ENCODE measurements around the gene APOE.
A peak's percentile ranks its signal among the peaks of the same experiment; 100 is the strongest.
"Not testable (repeated sequence)": the region's sequence is repeated elsewhere in the genome, so short reads cannot be mapped to it uniquely, and the experiment has no call there.

APOE gene

DNA sequence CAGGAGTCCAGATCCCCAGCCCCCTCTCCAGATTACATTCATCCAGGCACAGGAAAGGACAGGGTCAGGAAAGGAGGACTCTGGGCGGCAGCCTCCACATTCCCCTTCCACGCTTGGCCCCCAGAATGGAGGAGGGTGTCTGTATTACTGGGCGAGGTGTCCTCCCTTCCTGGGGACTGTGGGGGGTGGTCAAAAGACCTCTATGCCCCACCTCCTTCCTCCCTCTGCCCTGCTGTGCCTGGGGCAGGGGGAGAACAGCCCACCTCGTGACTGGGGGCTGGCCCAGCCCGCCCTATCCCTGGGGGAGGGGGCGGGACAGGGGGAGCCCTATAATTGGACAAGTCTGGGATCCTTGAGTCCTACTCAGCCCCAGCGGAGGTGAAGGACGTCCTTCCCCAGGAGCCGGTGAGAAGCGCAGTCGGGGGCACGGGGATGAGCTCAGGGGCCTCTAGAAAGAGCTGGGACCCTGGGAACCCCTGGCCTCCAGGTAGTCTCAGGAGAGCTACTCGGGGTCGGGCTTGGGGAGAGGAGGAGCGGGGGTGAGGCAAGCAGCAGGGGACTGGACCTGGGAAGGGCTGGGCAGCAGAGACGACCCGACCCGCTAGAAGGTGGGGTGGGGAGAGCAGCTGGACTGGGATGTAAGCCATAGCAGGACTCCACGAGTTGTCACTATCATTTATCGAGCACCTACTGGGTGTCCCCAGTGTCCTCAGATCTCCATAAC, at the start of gene APOE:
APOE (plus strand) TSS at position 360 of the 724 bp plus-strand sequence. CDS start 829 bp downstream, outside the sequence.
- DNase-seq (ENCODE audit: low spot score), result peak; percentile 71

DNA sequence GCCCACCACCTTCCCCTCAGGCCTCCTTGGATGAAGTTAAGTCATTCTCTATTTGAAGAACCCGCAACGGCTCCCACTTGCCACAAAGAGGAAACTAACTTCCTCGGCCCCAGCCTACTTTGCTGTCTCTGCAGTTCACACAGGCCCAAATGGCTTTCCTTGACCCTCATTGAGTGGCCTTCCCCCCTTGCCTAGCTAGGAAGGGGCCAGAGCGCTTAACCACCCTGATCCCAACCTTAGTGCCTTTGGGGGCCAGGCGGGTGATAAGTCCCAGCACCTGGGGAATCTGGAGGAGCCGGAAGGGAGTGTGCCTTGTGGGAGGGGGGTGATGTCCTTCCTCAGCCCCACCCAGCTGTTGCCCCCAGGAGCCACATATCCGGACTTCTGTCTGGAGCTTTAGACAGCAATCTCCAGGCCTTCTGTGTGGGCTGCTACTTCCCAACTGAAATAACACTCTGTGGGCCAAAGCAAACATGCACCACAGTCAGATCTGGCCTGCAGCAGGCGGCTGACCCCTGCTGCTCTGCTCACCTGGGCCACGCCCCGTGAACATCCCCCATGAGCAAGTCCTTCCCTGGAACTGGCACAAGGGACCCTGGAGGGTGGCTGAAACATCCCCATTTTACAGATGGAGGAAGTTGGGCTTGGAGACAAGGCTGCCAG, 49.0 kb upstream of the APOE start:
- DNase-seq (ENCODE audit: low spot score), result peak; percentile 35

DNA sequence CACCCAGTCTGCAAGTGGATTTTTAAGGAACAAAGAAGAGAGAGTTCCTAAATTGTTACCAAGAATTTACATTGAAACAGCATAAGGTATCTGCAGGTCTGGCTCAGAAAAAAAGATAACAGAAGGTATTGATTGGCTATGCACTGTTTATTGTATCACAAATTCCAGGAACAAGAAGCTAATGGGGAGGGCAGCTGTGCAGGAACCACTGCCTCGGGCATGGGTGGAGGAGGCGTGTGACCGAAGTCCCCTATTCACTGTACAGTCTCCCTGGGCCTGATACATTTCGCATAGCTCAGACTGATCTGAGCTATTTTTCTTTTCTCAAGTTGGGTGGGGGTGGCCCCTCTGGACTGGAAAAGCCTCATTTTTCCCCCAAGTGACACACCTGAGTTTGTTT, 47.8 kb upstream of the APOE start:
- DNase-seq (ENCODE audit: low spot score), result no peak

DNA sequence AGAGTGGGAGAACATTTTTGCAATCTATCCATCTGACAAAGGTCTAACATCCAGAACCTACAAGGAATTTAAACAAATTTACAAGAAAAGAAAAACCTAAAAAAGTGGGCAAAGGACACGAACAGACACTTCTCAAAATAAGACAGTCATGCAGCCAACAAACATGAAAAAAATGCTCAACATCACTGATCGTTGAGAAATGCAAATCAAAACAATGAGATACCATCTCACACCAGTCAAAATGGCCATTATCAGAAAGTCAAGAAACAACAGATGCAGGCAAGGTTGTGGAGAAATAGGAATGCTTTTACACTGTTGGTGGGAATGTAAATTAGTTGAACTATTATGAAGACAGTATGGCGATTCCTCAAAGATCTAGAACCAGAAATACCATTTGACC, 44.0 kb upstream of the APOE start:
- DNase-seq (ENCODE audit: low spot score), result not testable (repeated sequence)

DNA sequence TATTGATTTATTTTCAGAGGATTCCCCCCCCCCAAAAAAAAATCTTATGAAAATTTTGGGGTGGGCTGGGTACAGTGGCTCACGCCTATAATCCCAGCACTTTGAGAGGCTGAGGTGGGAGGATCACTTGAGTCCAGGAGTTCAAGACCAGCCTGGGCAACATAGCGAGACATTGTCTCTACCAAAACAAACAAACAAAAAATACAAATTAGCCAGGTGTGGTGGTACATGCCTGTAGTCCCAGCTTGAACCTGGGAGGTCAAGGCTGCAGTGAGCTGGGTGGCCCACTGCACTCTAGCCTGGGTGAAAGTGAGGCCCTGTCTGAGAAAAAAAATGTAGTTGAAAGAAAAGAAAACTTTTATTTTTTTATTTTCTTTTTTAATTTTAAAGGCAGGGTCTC, 41.6 kb upstream of the APOE start:
- no peak for DNase-seq (ENCODE audit: low spot score)

DNA sequence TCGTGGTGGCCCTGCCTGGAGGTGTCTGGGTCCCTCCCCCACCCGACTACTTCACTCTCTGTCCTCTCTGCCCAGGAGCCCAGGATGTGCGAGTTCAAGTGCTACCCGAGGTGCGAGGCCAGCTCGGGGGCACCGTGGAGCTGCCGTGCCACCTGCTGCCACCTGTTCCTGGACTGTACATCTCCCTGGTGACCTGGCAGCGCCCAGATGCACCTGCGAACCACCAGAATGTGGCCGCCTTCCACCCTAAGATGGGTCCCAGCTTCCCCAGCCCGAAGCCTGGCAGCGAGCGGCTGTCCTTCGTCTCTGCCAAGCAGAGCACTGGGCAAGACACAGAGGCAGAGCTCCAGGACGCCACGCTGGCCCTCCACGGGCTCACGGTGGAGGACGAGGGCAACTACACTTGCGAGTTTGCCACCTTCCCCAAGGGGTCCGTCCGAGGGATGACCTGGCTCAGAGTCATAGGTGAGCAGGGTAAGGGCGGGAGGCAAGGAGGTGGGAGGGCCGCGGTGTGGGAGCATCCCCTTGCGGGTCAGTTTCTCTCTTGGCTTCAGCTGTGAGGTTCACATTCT, 40.3 kb upstream of the APOE start:
- no peak for DNase-seq (ENCODE audit: low spot score)

DNA sequence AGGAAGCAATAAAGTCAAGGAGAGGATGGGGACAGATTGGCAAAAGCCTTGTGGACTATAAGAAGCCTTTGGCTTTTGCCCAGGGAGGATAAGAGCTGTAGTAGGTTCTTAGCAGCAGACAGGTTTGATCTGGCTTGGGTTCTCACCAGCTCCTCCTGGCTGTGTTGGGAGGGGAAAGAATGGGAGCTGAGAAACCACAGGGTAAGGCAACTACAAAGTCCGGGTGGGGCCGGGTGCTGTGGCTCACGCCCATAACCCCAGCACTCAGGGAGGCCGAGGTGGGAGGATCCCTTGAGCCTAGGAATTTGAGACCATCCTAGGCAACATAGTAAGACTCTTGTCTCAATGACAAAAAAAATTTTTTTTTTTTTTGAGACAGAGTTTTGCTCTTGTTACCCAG, 38.9 kb upstream of the APOE start:
- DNase-seq (ENCODE audit: low spot score), result no peak

DNA sequence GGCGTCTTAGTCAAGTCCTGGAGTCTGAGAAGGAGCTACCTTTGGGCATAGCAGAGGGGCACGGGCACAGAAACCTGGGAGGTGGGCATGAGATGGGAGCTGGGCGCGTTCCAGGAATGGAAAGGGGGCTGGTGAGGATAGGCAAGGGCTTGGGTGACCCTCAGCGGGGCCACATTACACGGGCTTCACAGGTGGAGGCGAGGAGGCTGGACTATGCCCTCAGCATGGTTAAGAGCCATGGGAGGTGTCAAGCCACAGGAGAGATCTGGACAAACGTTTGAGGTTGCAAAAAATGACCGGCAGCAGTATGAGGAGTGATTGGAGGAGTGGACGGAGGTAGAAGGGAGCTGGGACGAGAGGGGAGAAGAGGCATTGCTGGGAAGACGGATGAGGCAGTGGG, 38.0 kb upstream of the APOE start:
- no peak for DNase-seq (ENCODE audit: low spot score)

DNA sequence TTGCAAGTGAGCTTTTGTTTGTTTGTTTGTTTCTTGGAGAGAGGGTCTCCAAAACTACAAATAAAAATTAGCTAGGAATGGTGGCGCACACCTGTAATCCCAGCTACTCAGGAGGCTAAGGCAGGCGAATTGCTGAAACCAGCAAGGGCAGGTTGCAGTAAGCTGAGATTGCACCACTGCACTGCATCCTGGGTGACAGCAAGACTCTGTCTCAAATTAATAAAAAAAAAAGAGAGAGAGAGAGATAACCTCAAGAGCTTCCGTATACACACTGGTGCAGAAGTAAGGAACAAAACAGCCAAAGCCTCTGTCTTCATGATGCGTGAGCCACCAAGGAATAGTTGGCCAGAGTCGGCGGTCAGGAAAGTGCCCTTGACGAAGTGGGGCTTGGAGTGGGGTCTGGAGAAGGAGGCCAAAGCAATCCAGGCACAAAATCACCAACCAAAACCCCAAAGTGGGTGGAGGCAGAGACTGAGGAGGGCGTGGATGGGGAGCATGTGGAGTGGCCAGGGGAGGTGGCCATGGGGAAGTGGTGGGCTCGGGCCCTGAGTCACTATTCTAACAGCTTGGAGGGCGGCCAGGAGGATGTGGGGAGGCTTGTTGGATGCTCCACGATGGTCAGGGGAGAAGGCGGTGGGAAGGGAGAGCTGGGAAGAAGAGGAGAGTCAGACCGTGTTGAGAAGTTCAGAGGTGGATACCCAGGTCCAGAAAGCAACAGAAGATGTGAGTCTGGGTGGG, 35.7 kb upstream of the APOE start:
- peak; percentile 16 for DNase-seq (ENCODE audit: low spot score)

DNA sequence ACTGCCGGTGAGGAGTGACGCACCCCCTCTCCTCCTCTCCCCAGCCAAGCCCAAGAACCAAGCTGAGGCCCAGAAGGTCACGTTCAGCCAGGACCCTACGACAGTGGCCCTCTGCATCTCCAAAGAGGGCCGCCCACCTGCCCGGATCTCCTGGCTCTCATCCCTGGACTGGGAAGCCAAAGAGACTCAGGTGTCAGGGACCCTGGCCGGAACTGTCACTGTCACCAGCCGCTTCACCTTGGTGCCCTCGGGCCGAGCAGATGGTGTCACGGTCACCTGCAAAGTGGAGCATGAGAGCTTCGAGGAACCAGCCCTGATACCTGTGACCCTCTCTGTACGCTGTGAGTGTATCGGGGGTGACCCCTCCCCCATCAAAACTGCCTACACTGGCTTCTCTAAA, 33.8 kb upstream of the APOE start:
- no peak for DNase-seq (ENCODE audit: low spot score)

DNA sequence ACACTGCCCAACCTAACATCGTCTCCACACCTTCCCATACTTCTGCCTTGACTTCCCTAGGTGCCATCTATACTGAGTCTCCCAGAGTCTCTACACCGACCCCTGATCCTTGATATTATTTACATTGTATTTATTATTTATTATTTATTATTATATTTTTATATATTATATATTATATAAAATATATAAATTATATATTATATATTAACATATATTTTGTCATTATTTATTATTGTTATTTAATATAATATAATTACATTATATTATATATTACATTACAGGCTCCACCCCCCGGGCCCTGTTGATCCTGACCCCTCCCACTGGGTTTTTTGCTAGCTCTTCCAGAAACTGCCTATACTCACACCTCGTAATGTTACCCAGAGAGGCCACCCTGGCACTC, 32.9 kb upstream of the APOE start:
- DNase-seq (ENCODE audit: low spot score), result no peak

DNA sequence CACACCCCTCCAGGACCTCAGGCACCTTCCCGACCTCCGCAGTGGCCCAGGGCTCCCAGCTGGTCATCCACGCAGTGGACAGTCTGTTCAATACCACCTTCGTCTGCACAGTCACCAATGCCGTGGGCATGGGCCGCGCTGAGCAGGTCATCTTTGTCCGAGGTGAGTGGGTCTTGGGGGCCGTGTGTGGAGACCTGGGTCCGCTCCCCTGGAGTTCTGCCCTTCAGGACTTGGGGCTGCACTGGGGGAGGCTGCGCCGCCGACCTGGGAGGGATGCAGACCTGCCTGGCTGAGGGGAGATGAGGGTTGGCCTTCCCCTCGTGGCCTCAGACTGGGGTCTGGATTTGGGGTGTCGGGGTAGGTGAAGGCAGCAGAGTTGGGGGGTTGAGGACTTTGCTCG, 31.3 kb upstream of the APOE start:
- no peak for DNase-seq (ENCODE audit: low spot score)

DNA sequence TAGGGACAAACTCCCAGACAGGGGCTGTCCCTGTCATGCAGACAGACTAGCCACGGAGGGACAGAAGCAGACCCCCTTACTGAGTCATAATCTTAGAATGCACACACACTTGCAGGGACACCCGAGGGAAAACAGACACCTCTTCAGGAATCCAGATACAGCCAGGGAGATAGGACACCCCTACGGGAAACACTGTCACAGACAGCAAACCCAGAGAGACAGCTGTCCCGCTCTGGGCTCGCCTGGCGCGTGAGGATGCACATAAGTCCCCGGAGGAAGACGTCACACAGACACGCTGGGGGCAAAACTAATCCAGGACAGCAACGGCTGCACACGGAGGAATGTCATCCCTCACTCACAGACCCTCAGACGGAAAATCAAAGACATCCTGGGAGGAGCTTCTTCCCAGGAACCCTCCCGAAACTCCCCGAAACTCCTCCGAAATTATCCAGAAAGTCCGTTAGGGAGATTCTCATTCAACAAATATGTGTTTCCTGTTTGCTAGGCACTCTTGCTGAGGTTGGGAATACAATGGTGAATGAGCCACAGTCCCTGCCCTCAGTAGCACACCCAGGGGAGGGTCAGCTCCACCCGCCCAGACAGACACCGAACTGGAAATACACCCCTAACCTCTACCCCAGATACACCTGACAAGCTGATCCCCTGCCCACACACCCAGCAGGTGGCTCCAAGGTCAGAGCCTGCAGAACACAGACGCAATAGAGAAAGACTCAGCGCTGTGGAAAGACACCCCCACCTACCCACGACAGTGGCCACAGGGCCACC, 29.7 kb upstream of the APOE start:
- DNase-seq (ENCODE audit: low spot score), result no peak

DNA sequence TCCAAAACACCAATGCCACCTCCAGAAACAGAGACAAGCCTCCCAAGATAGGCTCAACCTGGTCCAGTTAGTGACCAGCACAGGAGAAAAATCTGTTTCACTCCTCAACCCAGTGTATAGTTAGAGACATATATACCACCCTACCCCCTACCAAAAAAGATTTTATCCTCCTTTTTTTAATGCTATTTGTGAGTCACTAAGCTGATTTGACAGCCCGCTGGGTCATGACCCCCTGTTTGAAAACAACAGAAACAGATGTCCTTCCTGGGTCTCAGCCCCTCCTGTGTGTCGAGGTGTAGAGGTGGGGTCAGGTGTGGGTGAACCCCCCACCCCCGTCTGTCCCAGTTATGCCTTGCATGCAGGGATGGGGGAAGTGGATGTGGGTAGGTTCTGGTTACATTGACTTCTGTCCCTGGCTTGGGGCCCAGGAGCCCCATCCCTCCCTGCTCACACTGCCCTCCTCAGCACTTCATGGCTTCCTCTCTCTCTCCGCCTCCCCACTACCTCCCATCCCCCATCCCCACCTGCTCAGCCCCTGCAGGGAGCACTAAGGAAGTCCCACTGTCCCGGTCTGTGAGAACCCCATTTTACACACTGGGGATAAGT, 28.6 kb upstream of the APOE start:
- DNase-seq (ENCODE audit: low spot score), result no peak

DNA sequence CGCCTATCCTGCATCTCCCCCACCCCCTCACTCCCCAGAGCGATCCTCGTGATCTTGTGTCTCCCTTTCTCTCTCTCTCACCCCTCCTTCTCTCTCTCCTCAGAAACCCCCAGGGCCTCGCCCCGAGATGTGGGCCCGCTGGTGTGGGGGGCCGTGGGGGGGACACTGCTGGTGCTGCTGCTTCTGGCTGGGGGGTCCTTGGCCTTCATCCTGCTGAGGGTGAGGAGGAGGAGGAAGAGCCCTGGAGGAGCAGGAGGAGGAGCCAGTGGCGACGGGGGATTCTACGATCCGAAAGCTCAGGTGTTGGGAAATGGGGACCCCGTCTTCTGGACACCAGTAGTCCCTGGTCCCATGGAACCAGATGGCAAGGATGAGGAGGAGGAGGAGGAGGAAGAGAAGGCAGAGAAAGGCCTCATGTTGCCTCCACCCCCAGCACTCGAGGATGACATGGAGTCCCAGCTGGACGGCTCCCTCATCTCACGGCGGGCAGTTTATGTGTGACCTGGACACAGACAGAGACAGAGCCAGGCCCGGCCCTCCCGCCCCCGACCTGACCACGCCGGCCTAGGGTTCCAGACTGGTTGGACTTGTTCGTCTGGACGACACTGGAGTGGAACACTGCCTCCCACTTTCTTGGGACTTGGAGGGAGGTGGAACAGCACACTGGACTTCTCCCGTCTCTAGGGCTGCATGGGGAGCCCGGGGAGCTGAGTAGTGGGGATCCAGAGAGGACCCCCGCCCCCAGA, 27.3 kb upstream of the APOE start:
- DNase-seq (ENCODE audit: low spot score), result no peak

DNA sequence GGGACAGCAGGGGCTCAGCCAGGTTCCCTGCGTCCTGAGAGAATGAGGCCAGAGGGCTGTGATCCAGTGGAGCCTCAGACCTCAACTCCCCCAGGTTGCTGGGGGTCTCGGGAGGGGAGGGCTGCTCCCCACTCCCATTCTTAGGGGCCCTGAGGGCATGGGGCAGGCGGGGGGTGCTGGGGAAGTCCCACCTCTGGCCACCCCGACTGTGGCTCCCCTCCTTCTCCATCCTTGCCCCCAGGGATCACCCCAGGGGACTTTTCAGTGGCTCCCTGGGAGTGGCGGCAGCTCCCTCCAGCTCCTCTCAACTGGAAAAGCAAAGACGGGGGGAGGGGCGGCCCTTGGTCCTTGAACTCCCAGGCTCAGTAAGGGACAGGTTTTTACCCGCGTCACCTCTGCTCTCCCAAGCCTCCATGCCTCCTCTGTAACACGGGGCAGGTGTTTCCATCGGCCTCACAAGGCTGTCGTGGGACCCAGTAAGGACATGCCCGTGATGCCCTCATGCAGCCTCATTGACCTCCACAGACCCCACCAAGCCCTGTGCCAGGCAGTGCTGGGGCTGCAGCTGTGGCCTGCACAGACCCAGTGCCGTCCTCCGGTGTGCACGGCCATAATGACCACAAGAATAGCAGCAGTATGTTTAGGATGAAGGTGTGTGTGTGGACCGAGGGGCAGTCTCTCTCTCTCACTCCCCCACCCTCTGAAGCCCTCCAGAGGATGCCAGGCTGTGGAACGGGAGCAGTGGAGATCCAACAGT, 26.1 kb upstream of the APOE start:
- DNase-seq (ENCODE audit: low spot score), result no peak

DNA sequence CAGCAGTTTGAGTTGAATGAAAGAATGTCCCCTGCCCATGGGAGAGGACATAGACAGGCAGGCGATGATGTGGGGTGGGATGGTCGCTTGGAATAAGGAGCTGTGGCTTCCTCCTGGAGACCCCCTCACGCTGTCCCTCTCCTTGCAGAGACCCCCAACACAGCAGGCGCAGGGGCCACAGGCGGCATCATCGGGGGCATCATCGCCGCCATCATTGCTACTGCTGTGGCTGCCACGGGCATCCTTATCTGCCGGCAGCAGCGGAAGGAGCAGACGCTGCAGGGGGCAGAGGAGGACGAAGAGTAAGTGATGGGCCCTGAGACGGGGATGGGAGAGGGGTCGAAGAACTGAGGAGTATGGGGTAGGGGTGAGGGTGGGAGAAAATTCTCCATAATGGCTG, 23.5 kb upstream of the APOE start:
- DNase-seq (ENCODE audit: low spot score), result no peak

DNA sequence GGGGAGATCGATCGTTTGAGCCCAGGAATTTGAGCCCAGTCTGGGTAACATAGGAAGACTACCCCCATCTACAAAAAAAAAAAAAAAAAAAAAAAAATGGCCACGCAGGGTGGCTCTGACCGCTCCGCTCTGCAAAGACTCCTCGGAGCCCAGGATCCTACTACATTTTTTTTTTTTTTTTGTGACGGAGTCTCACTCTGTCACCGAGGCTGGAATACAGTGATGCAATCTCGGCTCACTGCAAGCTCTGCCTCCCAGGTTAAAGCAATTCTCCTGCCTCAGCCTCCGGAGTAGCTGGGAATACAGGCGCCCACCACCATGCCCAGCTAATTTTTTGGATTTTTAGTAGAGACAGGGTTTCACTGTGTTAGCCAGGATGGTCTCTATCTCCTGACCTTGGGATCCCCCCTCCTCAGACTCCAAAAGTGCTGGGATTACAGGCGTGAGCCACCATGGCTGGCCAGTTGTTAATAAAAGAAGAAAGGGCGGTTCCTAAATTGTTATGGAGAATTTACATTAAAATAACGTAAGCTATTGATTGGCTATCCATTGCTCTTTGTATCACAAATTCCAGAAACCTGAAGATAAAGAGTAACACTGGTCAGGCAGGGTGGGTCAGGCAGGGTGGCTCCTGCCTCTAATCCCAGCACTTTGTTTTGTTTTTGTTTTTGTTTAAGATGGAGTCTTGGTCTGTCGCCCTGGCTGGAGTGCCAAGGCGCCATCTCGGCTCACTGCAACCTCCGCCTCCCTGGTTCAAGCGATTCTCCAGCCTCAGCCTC, 22.8 kb upstream of the APOE start:
- not testable (repeated sequence) for DNase-seq (ENCODE audit: low spot score)

DNA sequence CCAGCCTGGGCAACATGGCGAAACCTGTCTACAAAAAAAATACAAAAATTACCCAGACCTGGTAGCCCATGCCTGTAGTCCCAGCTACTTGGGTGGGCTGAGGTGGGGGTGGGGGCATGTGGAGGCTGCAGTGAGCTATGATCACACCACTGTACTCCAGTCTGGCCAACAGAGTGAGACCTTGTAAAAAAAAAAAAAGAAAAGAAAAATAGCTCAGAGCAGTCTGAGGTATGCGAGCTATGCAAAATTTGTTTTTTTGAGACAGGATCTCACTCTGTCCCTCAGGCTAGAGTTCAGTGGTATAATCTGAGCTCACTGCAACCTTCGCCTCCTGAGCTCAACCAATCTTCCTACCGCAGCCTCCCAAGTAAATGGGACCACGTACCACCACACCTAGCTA, 21.7 kb upstream of the APOE start:
- DNase-seq (ENCODE audit: low spot score), result no peak
